Midbrain (tissue), 1 donor: Measurements from ENCODE around the gene SUPT3H.

Experiments
- DNase-seq: peaks from one replicate; lab custom pipeline; 2025; lab: John Stamatoyannopoulos, UW

The SUPT3H gene

DNA sequence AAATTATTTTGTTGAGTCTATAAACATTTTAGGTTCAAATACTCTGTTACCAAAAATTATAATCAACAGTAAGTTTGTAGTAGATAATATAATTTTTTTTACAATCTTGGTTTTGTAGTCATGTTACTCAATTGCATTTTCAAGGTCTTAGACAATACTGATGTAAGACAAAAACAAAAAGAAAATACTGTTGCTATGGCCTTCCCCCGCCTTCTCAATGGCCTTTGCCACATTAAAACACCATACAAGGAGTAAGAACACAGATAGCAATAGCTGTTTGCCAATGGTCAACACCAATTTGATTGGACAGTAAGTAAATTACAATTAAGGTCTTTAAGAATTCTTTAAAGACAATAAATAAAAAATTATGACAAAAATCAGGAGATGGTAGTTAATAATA, 540.0 kb downstream of the SUPT3H start:
- DNase-seq = no peak

DNA sequence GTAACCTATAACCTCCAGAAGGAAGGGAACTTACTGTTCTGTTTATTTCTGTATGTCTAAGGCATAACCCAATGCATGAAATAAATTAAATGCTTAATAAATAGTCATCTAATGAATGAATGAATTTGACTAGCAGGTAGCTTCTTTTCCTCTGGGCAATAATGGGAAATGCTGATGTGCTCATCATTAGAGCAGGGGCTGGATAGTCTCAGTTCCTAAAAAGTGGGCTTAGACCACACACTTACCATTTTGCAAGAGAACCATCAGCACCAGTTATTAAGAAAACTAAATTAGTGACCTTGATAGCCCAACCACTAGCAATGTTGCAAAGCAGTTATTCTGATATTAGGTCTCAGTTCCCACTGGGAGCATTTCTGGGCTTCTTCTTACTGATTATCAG, 540.5 kb downstream of the SUPT3H start:
- no peak for DNase-seq

- DNase-seq = no peak
These were observed 544.5 kb downstream of the SUPT3H start for GRCh38 chr6:44833248-44833647.

DNA sequence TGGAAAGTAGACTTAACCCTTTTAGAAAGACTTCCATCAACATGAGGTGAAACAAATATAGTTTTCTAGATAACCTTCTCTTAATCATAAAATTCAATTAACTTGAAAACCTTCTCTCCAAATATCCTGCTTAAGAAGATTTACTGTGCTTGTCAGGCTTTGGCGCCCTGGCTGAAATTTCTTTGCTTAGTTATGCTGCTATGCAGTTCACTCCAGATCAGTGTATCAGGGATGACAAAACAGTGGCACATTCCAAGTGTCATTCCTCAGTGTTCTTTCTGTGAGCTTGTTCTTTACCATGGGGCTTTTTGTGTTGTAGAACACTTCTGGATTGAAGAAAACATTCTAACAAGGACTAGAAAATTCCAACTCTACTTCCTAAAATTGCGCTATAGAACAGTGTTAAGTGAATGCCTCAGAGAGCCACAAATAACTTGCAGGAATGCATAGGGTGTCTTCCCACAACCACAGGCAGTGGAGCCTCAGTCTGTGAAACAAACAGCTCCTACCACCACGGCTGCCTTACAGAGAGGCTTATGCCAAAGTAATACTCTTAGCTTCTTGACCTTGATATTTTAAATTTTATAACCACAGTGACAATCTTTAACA, 546.6 kb downstream of the SUPT3H start:
- DNase-seq = no peak

GRCh38 chr6:44829836-44830235, 547.9 kb downstream of the SUPT3H start:
- DNase-seq = no peak

- DNase-seq = no peak
These were observed 549.0 kb downstream of the SUPT3H start for GRCh38 chr6:44828780-44829179.

- DNase-seq = no peak
These were observed 551.6 kb downstream of the SUPT3H start for GRCh38 chr6:44826025-44826676.

DNA sequence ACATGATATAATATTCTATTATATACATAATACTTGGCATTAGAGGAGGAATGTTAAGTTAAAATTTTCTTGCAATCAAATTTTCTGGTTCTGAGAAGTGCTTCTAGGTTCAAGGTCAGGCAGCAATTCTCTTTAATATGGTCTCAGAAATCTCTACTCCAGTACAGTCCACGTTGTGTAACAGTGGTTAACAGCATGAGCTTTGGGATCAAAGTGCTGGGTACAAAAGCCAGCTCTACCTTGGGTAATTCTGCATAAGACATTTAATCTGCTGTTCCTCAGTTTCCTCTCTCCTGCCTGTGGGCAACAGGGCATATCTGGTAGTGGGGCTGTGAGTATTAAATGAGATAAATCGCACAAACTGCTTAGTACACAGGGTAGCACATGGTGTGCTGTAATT, 552.5 kb downstream of the SUPT3H start:
- no peak for DNase-seq

DNA sequence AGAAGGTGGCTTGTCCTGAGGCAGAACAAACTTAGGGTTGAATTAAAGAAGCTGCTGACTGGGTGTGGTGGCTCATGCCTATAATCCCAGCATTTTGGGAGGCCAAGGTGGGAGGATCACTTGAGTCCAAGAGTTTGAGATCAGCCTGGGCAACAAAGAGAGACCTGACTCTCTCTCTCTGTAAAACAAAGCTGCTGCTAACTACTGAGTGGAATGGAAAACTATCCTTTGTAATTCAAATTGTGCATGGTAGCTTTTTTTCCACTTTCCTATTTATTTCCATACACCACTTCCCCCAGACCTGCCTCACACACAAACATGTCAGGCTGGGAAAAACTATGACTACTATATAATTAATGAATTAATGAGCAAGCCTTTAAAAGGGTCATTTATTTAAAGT, 553.2 kb downstream of the SUPT3H start:
- DNase-seq = no peak

GRCh38 chr6:44820759-44821158, 557.0 kb downstream of the SUPT3H start:
- DNase-seq = no peak

GRCh38 chr6:44820321-44820720, 557.4 kb downstream of the SUPT3H start:
- DNase-seq = no peak

DNA sequence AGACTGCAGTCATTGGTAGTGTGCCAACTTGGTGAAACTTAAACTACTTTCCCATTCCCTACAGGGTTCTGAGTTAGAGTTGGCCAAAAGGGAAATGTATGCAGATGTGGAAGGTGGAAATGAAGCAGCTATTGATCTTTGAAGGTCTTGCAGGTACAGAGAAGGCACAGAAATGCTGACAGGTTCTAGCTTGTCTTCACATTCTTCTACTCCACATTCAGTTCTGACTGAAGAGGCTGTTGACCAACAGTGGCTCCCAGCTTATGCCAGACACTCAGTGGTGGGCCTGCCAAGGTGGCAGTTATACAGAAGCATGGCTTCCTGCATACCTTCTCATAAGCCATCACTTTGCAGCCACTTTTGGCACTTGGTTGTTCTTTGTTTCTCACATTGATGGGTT, 566.3 kb downstream of the SUPT3H start:
- DNase-seq = no peak

- DNase-seq = no peak
These were observed 568.5 kb downstream of the SUPT3H start for GRCh38 chr6:44809258-44809657.

- DNase-seq = no peak
These were observed 569.6 kb downstream of the SUPT3H start for GRCh38 chr6:44808148-44808547.

DNA sequence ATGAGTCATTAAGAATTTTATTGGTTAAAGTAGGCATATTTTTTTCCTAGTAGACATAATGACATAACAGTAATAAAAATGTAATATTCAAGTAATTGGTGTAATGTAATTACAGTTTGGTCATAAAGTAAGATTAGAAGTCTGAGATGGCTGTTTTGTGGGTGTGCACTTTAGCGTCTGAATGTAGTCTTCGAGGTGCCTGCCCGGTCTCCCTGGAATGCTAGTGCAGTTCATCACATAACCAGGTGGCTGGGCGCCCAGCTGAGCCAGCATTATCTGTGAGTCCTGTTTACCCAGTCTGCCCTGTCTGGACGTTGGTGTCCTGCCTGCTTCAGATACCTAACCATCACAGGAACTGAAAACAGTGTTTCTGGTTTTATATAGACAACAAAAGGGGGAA, 571.1 kb downstream of the SUPT3H start:
- no peak for DNase-seq

DNA sequence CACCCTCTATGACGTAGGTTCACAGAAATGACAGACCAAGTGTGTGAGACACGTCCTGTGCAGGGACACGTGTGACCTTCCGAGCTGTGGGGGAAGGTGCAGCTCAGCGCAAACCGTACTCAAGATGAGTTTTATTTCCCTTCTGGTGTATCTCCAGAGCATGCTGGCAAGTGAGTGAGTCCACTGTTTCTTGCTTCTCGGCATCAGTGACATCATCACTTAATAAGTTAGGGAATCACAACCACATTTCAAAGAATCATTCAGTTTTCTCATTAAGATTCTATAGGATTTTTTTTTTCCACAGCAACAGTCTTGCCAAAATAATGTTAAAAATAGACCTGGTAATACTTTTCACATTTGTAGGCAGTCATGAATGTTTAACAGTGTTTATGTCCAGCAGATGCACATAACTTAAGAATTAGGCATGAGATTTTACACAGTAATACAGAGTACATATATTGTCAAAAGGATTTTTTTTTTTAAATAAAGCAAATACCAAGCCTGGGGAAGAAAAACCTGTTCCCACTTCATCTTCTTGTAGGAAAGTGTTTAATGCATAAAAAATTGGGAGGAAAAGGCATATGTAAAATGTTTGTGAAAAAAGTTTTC, 572.4 kb downstream of the SUPT3H start:
- no peak for DNase-seq

DNA sequence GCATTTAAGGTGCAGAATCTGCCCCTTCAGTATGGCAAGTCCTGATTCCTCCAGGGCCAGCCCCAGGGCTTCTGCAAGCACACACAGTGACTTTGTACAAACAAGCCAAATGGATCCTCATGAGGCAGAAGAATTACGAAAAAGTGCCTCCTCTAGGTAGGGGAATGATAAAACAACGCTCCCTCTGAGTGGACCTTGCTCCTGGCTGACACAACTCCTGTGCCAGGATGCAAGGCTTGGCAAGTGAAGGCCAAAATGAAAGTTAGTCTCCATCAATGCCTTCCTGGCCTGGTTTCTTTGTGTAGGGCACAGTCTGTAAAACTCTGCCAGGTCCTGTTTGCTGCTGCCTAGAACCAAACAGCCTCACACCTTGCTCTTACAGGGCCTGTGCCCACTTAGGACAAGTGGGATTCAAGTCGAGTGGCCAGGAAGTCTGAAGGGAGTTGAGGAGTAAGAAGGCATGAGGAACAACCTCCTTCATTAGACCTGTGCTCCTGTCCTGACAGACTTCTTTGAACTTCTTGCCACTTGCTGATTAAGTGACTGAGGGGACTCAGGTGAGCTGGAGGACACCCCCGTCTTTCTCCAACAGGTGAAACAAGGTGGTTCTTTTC, 573.1 kb downstream of the SUPT3H start:
- DNase-seq = no peak

DNA sequence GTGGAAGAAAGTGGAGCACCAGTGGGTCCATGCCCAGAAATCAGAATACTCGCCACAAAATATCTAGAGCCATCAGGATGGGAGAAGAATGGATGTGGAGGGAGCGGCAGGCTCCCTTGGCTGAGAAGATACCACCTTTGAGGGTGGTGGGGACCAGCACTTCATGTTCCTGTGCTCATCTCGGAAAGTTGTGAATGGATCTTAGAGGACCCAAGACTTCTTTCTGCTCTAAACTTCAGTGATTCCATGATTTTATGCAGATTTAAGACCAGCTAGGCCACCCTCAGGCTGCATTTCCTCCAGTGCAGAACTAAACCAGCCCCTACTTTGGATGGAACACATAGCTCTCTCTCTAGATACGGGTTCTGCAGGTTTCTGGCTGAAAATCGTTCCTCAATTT, 573.7 kb downstream of the SUPT3H start:
- DNase-seq = no peak

GRCh38 chr6:44800784-44801592, 576.7 kb downstream of the SUPT3H start:
- DNase-seq = no peak

GRCh38 chr6:44800171-44800783, 577.5 kb downstream of the SUPT3H start:
- no peak for DNase-seq

DNA sequence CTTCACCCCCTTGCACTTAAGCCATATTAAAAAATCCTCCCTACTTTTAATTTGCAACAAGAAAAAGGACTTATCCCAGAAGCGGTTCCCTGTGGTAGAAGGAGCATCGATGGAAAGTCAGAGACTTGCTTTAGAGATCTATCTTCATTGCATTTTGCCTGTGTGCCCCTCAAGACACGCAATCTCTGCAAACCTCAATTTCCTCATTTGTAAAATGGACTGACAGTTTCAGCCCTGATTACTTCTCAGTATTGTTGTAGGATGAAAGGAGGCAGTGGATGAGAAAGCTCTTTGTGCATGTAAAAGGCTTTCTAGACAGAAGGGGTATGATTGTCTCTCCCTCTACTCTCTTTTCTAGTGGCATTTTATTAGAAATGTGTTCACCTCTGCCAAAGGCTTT, 580.0 kb downstream of the SUPT3H start:
- no peak for DNase-seq

GRCh38 chr6:44795326-44795725, 582.4 kb downstream of the SUPT3H start:
- DNase-seq = no peak
